SK-N-SH (cell line): Measurements from ENCODE around the gene GULP1. TPM values are rescaled to one million over a fixed set of nuclear protein-coding genes. Genes with fewer than 3 reads are reported as not detected.

Experiments
- CTCF ChIA-PET: fragments of 300-600, 350-600 bp; formaldehyde crosslinking; extraction: SDS; loops from one replicate; lab custom pipeline; 2021; lab: Yijun Ruan, JAX
- POLR2A ChIA-PET: fragments of 350-600 bp; sonication (Branson Sonifier 250); formaldehyde crosslinking; extraction: SDS; loops from one replicate; lab custom pipeline; 2020; ENCODE audit warnings: antibody characterized with exemption, inconsistent platforms; lab: Yijun Ruan, JAX
- DNase-seq: peaks from one replicate; pipeline ENCODE4 v3.0.0; 2012
- H2AFZ ChIP-seq: fragments of 200-600 bp; sonication (generic); 2 replicates; pipeline ENCODE4 v1.8.1; 2016; ENCODE audit warnings: antibody characterized with exemption, mild to moderate bottlenecking, low read depth
- H3F3A ChIP-seq: fragments of 200-600 bp; sonication (generic); replicated peaks from 2 replicates; pipeline ENCODE3; 2016; ENCODE audit warnings: antibody characterized with exemption, mild to moderate bottlenecking; ENCODE audit not compliant: insufficient read depth
- H3K27ac ChIP-seq, 2 experiments: fragments of 200-500 bp in 1 of 2; fragments of 200-600 bp in 1 of 2; sonication (Bioruptor generic) in 1 of 2; sonication (generic), shearing (Covaris generic) in 1 of 2; 2 replicates each; pipeline versions ENCODE4 v1.5.1 to v1.6.1; 2014 to 2016; ENCODE audit warnings: low read depth in 2 of 2, inconsistent platforms in 1 of 2, low read length in 1 of 2, mild to moderate bottlenecking in 1 of 2, mixed read lengths in 1 of 2
- H3K27me3 ChIP-seq: fragments of 200-600 bp; sonication (generic), shearing (Covaris generic); 2 replicates; pipeline ENCODE4 v1.6.1; 2016; ENCODE audit warnings: mixed run types; ENCODE audit not compliant: insufficient read depth
- H3K36me3 ChIP-seq, 2 experiments: fragments of 200-500 bp in 1 of 2; fragments of 200-600 bp in 1 of 2; sonication (Bioruptor generic) in 1 of 2; sonication (generic) in 1 of 2; replicated peaks in 1 of 2; 2 replicates each; pipeline versions ENCODE3 to v1.5.1; 2014 to 2016; ENCODE audit warnings: low read length in 1 of 2, mild to moderate bottlenecking in 1 of 2; ENCODE audit not compliant: insufficient read depth in 2 of 2, control insufficient read depth in 1 of 2
- H3K4me1 ChIP-seq, 2 experiments: fragments of 200-500 bp in 1 of 2; fragments of 200-600 bp in 1 of 2; sonication (Bioruptor generic) in 1 of 2; sonication (generic), shearing (Covaris generic) in 1 of 2; 2 replicates each; pipeline versions ENCODE4 v1.5.1 to v1.6.1; 2014 to 2016; ENCODE audit warnings: low read depth in 1 of 2, low read length in 1 of 2, mixed run types in 1 of 2; ENCODE audit not compliant: insufficient read depth in 2 of 2, control insufficient read depth in 1 of 2
- H3K4me2 ChIP-seq: fragments of 200-600 bp; sonication (generic), shearing (Covaris generic); 2 replicates; pipeline ENCODE4 v1.6.1; 2017; ENCODE audit warnings: mixed run types
- H3K4me3 ChIP-seq, 2 experiments: fragments of 200-500 bp in 1 of 2; fragments of 200-600 bp in 1 of 2; sonication (Bioruptor generic) in 1 of 2; sonication (generic), shearing (Covaris generic) in 1 of 2; 2 replicates each; pipeline versions ENCODE4 v1.5.1 to v1.8.1; 2014 to 2016; ENCODE audit warnings: low read depth in 2 of 2, inconsistent platforms in 1 of 2, low read length in 1 of 2, mild to moderate bottlenecking in 1 of 2, mixed read lengths in 1 of 2, moderate library complexity in 1 of 2
- H3K79me2 ChIP-seq: fragments of 200-600 bp; sonication (generic); 2 replicates; pipeline ENCODE4 v1.8.1; 2017; ENCODE audit warnings: mild to moderate bottlenecking; ENCODE audit not compliant: insufficient read depth
- H3K9ac ChIP-seq: fragments of 200-600 bp; sonication (generic); 2 replicates; pipeline ENCODE4 v1.6.1; 2017; ENCODE audit warnings: mixed run types
- H3K9me2 ChIP-seq: fragments of 200-600 bp; sonication (generic); 2 replicates; pipeline ENCODE4 v1.6.1; 2017; ENCODE audit warnings: mixed run types
- H3K9me3 ChIP-seq: fragments of 200-600 bp; sonication (generic); 2 replicates; pipeline ENCODE4 v1.6.1; 2017; ENCODE audit warnings: mixed run types, mild to moderate bottlenecking, moderate library complexity
- H4K20me1 ChIP-seq: fragments of 200-600 bp; sonication (generic); 2 replicates; pipeline ENCODE4 v1.6.1; 2017; ENCODE audit warnings: mild to moderate bottlenecking, mixed run types; ENCODE audit not compliant: insufficient read depth
- ELF1 ChIP-seq: IDR thresholded peaks from 2 replicates; pipeline ENCODE4 v1.4.0; 2012
- FOXJ3 ChIP-seq: sonication (generic); formaldehyde crosslinking; IDR thresholded peaks from 2 replicates; pipeline ENCODE4 v1.5.1; 2020; ENCODE audit warnings: mild to moderate bottlenecking, missing genetic modification reagents
- JUND ChIP-seq: IDR thresholded peaks from 2 replicates; pipeline ENCODE4 v1.4.0; 2012
- RAD21 ChIP-seq: IDR thresholded peaks from 2 replicates; pipeline ENCODE4 v1.6.1; 2012; ENCODE audit warnings: mild to moderate bottlenecking, low read length
- SIN3A ChIP-seq: IDR thresholded peaks from 2 replicates; pipeline ENCODE4 v1.6.1; 2012; ENCODE audit warnings: low read depth, mild to moderate bottlenecking, low read length, moderate library complexity, borderline replicate concordance
- USF1 ChIP-seq: IDR thresholded peaks from 2 replicates; pipeline ENCODE4 v1.4.0; 2012; ENCODE audit warnings: low read depth, borderline replicate concordance
- YY1 ChIP-seq: IDR thresholded peaks from 2 replicates; pipeline ENCODE4 v1.4.0; 2012; ENCODE audit warnings: low read depth, mild to moderate bottlenecking
- WGBS: methylation state at CpG from one replicate; pipeline ENCODE4 v1.1.6; 2017; ENCODE audit warnings: low lambda C conversion rate; 5-methylcytosine and 5-hydroxymethylcytosine counted together
- polyA plus RNA-seq, 3 experiments: library from polyadenylated mRNA; depleted of rRNA; stranded (reverse); fragments of >200 nt; gene quantifications; 2 replicates each; pipeline ENCODE4 v1.2.3, GENCODE V29; 2012
- TF ChIP-seq, protein P1 (sequence below): IDR thresholded peaks from 2 replicates; pipeline ENCODE4; 2012

Gene GULP1
- polyA plus RNA-seq, 1 of the 3 experiments (the other 2 are of a cell fraction), result 33.8 TPM

DNA sequence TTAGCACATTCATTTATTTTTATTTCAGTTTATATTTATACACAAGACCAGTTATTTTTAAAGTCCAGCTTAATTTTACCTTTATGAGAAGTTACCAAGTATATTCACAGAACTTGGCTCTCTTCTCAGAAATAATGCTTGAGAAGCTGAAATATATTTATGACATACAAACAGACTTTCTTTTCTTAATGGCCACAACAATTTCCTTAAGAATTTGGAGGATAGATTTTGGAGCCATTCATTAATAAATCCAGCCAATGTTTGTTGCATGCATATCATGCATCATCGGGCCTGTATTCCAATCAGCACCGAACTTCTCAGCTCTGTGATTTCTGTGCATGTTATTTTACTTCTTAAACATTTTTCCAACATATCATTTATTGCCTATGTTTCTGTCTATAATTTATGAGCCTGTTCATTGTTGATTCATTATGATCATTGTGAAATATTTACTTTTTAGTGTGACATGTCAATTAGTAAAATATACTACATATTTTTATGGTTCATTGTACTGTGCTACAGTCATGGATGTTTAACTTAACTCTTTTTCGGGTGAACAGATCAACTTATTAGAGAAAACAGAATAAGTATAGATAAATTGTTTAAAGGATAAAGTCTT, 3.5 kb downstream of the GULP1 start:
- Histone ChIP-seq H2AFZ (no peak overlapping the region), H3K27me3 (no peaks in the 10 kb centered on the region), H3K79me2 (peaks cover 96% of the 10 kb centered on the region), H3K9me2 (no peaks in the 10 kb centered on the region), H3K27ac (peak overlapping the region; percentile 88 to 99), H3K9me3 (no peaks in the 10 kb centered on the region), H4K20me1 (no peaks in the 10 kb centered on the region), H3K4me1 (peaks cover 5% of the 10 kb centered on the region in 2 experiments; a peak in 2 of 4 replicates), H3K4me2 (peak overlapping the region; percentile 90), H3K9ac (peak overlapping the region; percentile 91; the same call in 1 of the 2 replicates), H3K36me3 (peaks cover 0 to 4% of the 10 kb centered on the region in 2 experiments), H3K4me3 (peak overlapping the region; percentile 88 to 97), H3F3A (peaks cover 29% of the 10 kb centered on the region)
- no peak for TF ChIP-seq YY1
- TF ChIP-seq RAD21, result no peak
- TF ChIP-seq JUND, result no peak
- no peak for TF ChIP-seq SIN3A
- TF ChIP-seq USF1, result no peak
- TF ChIP-seq FOXJ3 (CRISPR knock-in tag), result no peak
- 3% methylated on average over 3 of the region's 3 CpGs for WGBS
- CTCF ChIA-PET, result interaction anchor here (0.6 to 4.9 kb wide), 10 partner anchors 14 to 795 kb away, joined by 3 to 36 read pairs (median 3); no protein-coding TSS in a partner anchor
- DNase-seq, result no peak
- POLR2A ChIA-PET, result interaction anchor here (0.6 to 4.1 kb wide), 2 partner anchors 13 to 31 kb away, joined by 4 to 27 read pairs; no protein-coding TSS in a partner anchor

- POLR2A ChIA-PET, result no interaction called here
- H3K4me2 ChIP-seq, result no peak overlapping the region
- peaks cover 96% of the 10 kb centered on the region for H3K79me2 ChIP-seq
These were observed 6.3 kb downstream of the GULP1 start for GRCh38 chr2:188297978-188298377.

More at GRCh38 chr2:188297978-188298377, 6.3 kb downstream of the GULP1 start:
- H3K9ac ChIP-seq, result no peak overlapping the region
- H3F3A ChIP-seq, result peaks cover 26% of the 10 kb centered on the region
- H3K9me2 ChIP-seq, result no peaks in the 10 kb centered on the region
- H3K36me3 ChIP-seq, result peaks cover 0 to 4% of the 10 kb centered on the region in 2 experiments
- peaks cover 4 to 5% of the 10 kb centered on the region in 2 experiments; a peak in 3 of 4 replicates for H3K4me1 ChIP-seq
- CTCF ChIA-PET, result interaction anchor here (0.7 to 1.3 kb wide), 2 partner anchors 28 to 1262 kb away, joined by 3 read pairs; no protein-coding TSS in a partner anchor
- H3K4me3 ChIP-seq, result no peak overlapping the region
- no peak for DNase-seq
- TF ChIP-seq JUND (no peak), SIN3A (no peak), USF1 (no peak), ELF1 (no peak)
- TF ChIP-seq, protein P1, sequence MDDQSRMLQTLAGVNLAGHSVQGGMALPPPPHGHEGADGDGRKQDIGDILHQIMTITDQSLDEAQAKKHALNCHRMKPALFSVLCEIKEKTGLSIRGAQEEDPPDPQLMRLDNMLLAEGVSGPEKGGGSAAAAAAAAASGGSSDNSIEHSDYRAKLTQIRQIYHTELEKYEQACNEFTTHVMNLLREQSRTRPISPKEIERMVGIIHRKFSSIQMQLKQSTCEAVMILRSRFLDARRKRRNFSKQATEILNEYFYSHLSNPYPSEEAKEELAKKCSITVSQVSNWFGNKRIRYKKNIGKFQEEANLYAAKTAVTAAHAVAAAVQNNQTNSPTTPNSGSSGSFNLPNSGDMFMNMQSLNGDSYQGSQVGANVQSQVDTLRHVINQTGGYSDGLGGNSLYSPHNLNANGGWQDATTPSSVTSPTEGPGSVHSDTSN, result no peak
- H3K27me3 ChIP-seq, result no peaks in the 10 kb centered on the region
- H3K27ac ChIP-seq, result no peak overlapping the region
- H4K20me1 ChIP-seq, result no peaks in the 10 kb centered on the region
- H2AFZ ChIP-seq, result no peak overlapping the region
- no peaks in the 10 kb centered on the region for H3K9me3 ChIP-seq
